Activated CD8-positive, alpha-beta memory T cell treated with anti-CD3 and anti-CD28 coated beads, Interleukin-2, amount 10 ng/mL, durations not matched to agents 7 days and 5 days (primary cell): ENCODE results near the gene TTC23. TPM values are rescaled to one million over a fixed set of nuclear protein-coding genes. Genes with fewer than 3 reads are reported as not detected.

Source experiments
- ATAC-seq: fragments of 150-1000 bp; cut with Tn5 transposase; one replicate; pipeline ENCODE4 v1.10.0; 2021; ENCODE audit warnings: moderate library complexity
- CTCF ChIA-PET: fragments of 350-600 bp; sonication (Branson Sonifier 250); formaldehyde crosslinking; loops from one replicate; lab custom pipeline; 2021; ENCODE audit warnings: antibody characterized with exemption; lab: Charles Lee
- DNase-seq: peaks from one replicate; pipeline ENCODE4 v3.0.0-alpha.2; 2020
- H3K27ac Mint-ChIP-seq: one replicate; pipeline ENCODE4 v1.8.0; 2021; ENCODE audit warnings: mild to moderate bottlenecking, mixed read lengths
- H3K27me3 Mint-ChIP-seq: one replicate; pipeline ENCODE4 v1.8.0; 2021; ENCODE audit warnings: mixed read lengths
- H3K36me3 Mint-ChIP-seq: one replicate; pipeline ENCODE4 v1.8.0; 2021; ENCODE audit warnings: mild to moderate bottlenecking, mixed read lengths
- H3K4me1 Mint-ChIP-seq: one replicate; pipeline ENCODE4 v1.8.0; 2021; ENCODE audit warnings: mixed read lengths
- H3K4me3 Mint-ChIP-seq: one replicate; pipeline ENCODE4 v1.8.0; 2021; ENCODE audit warnings: mild to moderate bottlenecking, moderate library complexity, mixed read lengths
- H3K9me3 Mint-ChIP-seq: one replicate; pipeline ENCODE4 v1.8.0; 2022; ENCODE audit warnings: low read depth, mixed read lengths
- total RNA-seq, 2 experiments: library from RNA; stranded (reverse); gene quantifications; one replicate each; pipeline ENCODE4 v1.2.3, GENCODE V29; 2021

Gene TTC23
- total RNA-seq, 2 experiments from 2014 or later: 1.2 TPM

GRCh38 chr15:99267957-99268356, 18.6 kb upstream of the TTC23 start:
- no peak overlapping the region for H3K27ac Mint-ChIP-seq
- no peak for DNase-seq
- CTCF ChIA-PET: interaction anchor here (1.0 kb wide), 1 partner anchor 489 kb away, joined by 3 read pairs; no protein-coding TSS in a partner anchor

GRCh38 chr15:99265541-99266070, 16.2 kb upstream of the TTC23 start:
- DNase-seq (no peak), ATAC-seq (no peak)
- Mint-ChIP-seq H3K27ac (no peak overlapping the region), H3K36me3 (peaks cover 13% of the 10 kb centered on the region), H3K27me3 (no peaks in the 10 kb centered on the region), H3K4me3 (no peak overlapping the region), H3K4me1 (peaks cover 19% of the 10 kb centered on the region), H3K9me3 (no peaks in the 10 kb centered on the region)
- CTCF ChIA-PET: no interaction called here

More at GRCh38 chr15:99267957-99268356, 18.6 kb upstream of the TTC23 start:
- Mint-ChIP-seq H3K36me3 (peaks cover 10% of the 10 kb centered on the region), H3K4me3 (no peak overlapping the region), H3K27me3 (no peaks in the 10 kb centered on the region), H3K9me3 (no peaks in the 10 kb centered on the region), H3K4me1 (peaks cover 19% of the 10 kb centered on the region)
- ATAC-seq: no peak

- Mint-ChIP-seq H3K4me3 (no peak overlapping the region), H3K4me1 (peaks cover 19% of the 10 kb centered on the region), H3K27me3 (no peaks in the 10 kb centered on the region), H3K36me3 (peaks cover 13% of the 10 kb centered on the region), H3K9me3 (no peaks in the 10 kb centered on the region), H3K27ac (no peak overlapping the region)
- CTCF ChIA-PET: interaction anchor here (1.6 kb wide), 1 partner anchor 440 kb away, joined by 8 read pairs; no protein-coding TSS in a partner anchor
- no peak for DNase-seq
- ATAC-seq: no peak
Measured at GRCh38 chr15:99264125-99264524, 14.7 kb upstream of the TTC23 start.

GRCh38 chr15:99257107-99257750, 7.8 kb upstream of the TTC23 start:
- CTCF ChIA-PET: interaction anchor here (1.2 kb wide), 1 partner anchor 10 kb away, joined by 3 read pairs; no protein-coding TSS in a partner anchor
- H3K36me3 Mint-ChIP-seq: peaks cover 22% of the 10 kb centered on the region
- H3K27me3 Mint-ChIP-seq: no peaks in the 10 kb centered on the region
- ATAC-seq (no peak), DNase-seq (no peak)
- no peak overlapping the region for H3K27ac Mint-ChIP-seq
- peaks cover 16% of the 10 kb centered on the region for H3K4me1 Mint-ChIP-seq
- H3K9me3 Mint-ChIP-seq: no peaks in the 10 kb centered on the region
- H3K4me3 Mint-ChIP-seq: no peak overlapping the region

DNA sequence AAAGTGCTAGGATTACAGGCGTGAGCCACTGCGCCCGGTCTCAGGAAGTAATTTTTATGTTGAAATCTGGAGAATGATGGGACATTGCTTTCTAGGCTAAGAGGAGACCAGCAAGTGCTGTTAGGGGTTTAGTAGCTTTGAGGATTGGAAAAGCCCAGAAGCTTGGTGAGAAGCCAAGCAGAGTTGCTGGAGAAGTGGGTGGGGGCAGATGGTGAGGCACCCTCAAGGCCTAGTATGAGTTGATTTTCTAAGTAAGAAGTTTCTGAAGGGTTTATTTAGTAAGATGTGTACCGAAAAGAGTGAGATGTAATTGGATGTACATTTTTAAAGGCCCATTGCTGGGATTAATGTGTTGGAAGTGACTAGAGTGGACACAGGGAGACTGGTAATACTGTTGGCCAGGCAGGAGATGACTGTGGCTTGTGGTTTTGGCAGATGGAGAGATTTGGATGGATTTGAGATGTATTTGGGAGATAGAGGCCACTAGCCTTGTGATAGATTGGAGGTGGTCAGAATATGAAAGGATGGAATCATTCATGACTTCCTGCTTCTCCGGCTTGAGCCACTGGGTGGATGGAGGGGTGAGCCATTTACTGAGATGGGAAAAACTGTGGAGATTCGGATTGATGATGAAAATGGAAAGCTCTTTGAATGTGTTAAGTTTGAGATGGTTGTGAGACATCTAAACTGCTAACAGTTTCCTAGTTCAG, 4.2 kb upstream of the TTC23 start:
- peaks cover 30% of the 10 kb centered on the region for H3K4me1 Mint-ChIP-seq
- H3K4me3 Mint-ChIP-seq: peak overlapping the region; percentile 22
- CTCF ChIA-PET: interaction anchor here (1.5 to 2.0 kb wide), 3 partner anchors 10 to 20 kb away, joined by 3 to 13 read pairs (median 3); no protein-coding TSS in a partner anchor
- ATAC-seq (no peak), DNase-seq (no peak)
- peaks cover 19% of the 10 kb centered on the region for H3K36me3 Mint-ChIP-seq
- no peaks in the 10 kb centered on the region for H3K9me3 Mint-ChIP-seq
- H3K27ac Mint-ChIP-seq: peak overlapping the region; percentile 3
- no peaks in the 10 kb centered on the region for H3K27me3 Mint-ChIP-seq

DNA sequence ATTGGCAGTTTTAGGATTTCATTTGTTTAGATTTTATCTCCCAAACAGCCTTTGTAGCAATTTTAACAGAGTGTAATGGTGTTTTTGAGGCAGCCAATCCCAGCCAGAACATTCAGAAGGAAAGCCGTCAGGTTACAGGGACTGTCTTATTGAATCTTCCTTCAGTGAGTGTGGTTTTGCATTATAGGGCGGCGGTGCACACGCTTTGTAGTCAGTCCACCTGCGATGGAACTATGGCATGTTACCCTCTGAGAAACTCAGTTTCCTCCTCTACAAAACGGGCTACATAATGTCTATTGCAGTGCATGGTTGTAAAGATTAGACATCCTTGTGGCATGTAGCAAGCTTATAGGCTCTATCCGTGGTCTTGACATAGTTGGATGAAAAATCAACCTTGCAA, 2.9 kb upstream of the TTC23 start:
- Mint-ChIP-seq H3K4me1 (peaks cover 30% of the 10 kb centered on the region), H3K27ac (no peak overlapping the region), H3K9me3 (no peaks in the 10 kb centered on the region), H3K27me3 (no peaks in the 10 kb centered on the region), H3K4me3 (peak overlapping the region; percentile 80), H3K36me3 (peaks cover 16% of the 10 kb centered on the region)
- CTCF ChIA-PET: interaction anchor here (1.4 to 2.4 kb wide), 5 partner anchors 17 to 481 kb away, joined by 3 to 10 read pairs (median 5); partner anchors contain the start of genes LYSMD4 and SYNM
- no peak for DNase-seq
- no peak for ATAC-seq

GRCh38 chr15:99250857-99251841, 1.8 kb upstream of the TTC23 start, which contains the start of gene LRRC28:
Gene LRRC28, plus strand, starts transcription at chr15:99251481. Its CDS starts 4,477 bp downstream, at chr15:99255958.
- CTCF ChIA-PET: interaction anchor here (0.5 to 2.4 kb wide), 6 partner anchors 21 to 482 kb away, joined by 3 to 10 read pairs (median 5); partner anchors contain the start of genes LYSMD4 and SYNM
- peaks cover 30% of the 10 kb centered on the region for H3K4me1 Mint-ChIP-seq

DNA sequence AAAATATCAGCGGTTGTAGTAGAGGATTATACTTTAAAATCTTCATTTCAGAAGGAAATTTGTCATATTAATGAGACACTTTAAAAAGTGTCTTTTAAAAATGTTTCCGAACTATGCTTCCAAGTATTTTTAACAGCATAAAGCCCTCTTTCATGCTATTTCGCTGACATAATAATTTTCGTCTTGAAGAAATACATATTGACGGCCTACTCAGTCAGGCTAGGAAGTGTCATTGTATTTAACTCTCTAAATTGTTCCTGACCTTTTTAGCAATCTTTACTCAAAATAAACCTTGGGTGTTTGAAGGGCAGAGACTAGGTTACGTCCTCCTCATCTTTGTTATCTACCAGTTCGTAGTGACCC, 1.1 kb upstream of the TTC23 start:
- Mint-ChIP-seq H3K36me3 (peaks cover 6% of the 10 kb centered on the region), H3K27ac (peak overlapping the region; percentile 77), H3K9me3 (no peaks in the 10 kb centered on the region), H3K4me1 (peaks cover 30% of the 10 kb centered on the region), H3K27me3 (no peaks in the 10 kb centered on the region), H3K4me3 (peak overlapping the region; percentile 80)
- CTCF ChIA-PET: interaction anchor here (2.0 to 2.4 kb wide), 2 partner anchors 22 to 483 kb away, joined by 5 to 10 read pairs; partner anchors contain the start of gene LYSMD4
- DNase-seq: no peak
- no peak for ATAC-seq

More at GRCh38 chr15:99250857-99251841, 1.8 kb upstream of the TTC23 start, which contains the start of gene LRRC28:
- Mint-ChIP-seq H3K4me3 (peak within 1 kb of the TSS; percentile 80), H3K9me3 (no peaks in the 10 kb centered on the region), H3K36me3 (peaks cover 10% of the 10 kb centered on the region), H3K27me3 (no peaks in the 10 kb centered on the region), H3K27ac (peak within 1 kb of the TSS; percentile 79)
- DNase-seq (peak; percentile 98), ATAC-seq (peak; percentile 99)

- Mint-ChIP-seq H3K36me3 (peaks cover 6% of the 10 kb centered on the region), H3K4me3 (no peak overlapping the region)
- no peak for ATAC-seq
Measured at GRCh38 chr15:99250001-99250400, 620 bp upstream of the TTC23 start.

DNA sequence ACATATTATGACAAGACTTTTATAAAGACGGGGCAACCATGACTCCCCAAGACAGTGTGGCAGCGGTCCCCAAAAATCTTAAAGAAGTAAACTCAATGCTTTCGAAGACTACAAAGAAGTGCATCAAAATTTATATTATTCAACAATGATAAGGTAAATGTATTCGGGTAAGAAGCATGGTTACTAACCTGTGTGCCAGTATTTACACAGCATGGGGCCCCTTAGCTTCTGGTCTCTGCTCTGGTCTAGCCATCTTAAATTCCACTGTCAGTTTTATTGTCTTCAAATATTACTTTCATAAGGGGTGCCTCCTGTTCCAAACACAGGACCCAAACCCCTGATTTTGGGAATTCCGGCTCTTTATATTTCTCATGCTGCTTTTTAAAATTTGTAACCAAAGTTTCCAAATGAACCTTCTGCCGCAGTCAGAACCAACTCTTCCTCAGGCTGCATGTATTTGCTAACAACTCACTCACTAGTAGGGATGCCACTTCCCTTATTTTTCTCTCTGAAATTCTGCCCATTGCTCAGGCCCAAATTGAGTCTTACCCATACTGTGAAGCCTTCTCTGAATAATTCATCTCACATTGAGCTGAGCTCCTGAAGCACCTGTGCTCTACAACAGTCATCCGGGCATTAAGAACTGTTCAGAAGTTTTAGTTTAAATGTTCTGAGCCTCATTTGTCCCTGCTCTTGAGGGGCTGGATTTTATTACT, 1.2 kb downstream of the TTC23 start:
- peaks cover 5% of the 10 kb centered on the region for H3K36me3 Mint-ChIP-seq
- ATAC-seq (no peak), DNase-seq (no peak)
- CTCF ChIA-PET: no interaction called here
- peaks cover 20% of the 10 kb centered on the region for H3K4me1 Mint-ChIP-seq
- no peak overlapping the region for H3K27ac Mint-ChIP-seq
- peaks cover 3% of the 10 kb centered on the region for H3K27me3 Mint-ChIP-seq
- H3K4me3 Mint-ChIP-seq: no peak overlapping the region
- H3K9me3 Mint-ChIP-seq: no peaks in the 10 kb centered on the region

More at GRCh38 chr15:99250001-99250400, 620 bp upstream of the TTC23 start:
- no peak overlapping the region for H3K27ac Mint-ChIP-seq
- no peak for DNase-seq
- H3K9me3 Mint-ChIP-seq: no peaks in the 10 kb centered on the region
- CTCF ChIA-PET: no interaction called here
- H3K27me3 Mint-ChIP-seq: no peaks in the 10 kb centered on the region
- peaks cover 30% of the 10 kb centered on the region for H3K4me1 Mint-ChIP-seq

GRCh38 chr15:99247062-99247461, 2.3 kb downstream of the TTC23 start:
- Mint-ChIP-seq H3K9me3 (no peaks in the 10 kb centered on the region), H3K4me1 (peaks cover 11% of the 10 kb centered on the region), H3K36me3 (peaks cover 5% of the 10 kb centered on the region), H3K27ac (no peak overlapping the region), H3K4me3 (no peak overlapping the region), H3K27me3 (peaks cover 12% of the 10 kb centered on the region)
- CTCF ChIA-PET: no interaction called here
- no peak for ATAC-seq
- DNase-seq: no peak

DNA sequence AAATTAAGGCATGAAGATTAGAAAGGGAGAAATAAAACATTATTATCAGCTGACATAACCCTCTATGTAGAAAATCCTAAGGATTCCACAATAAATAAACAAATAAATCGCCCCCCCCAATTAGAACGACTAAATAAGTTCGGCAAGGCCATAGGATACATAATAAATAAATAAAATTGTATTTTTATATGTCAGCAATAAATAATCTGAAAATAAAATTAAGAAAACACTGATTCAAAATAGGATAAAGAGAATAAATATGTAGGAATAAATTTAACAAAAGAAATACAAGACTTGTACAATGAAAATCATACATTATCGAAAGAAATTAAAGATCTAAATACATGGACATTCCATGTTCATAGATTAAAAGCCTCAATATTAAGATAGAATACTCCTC, 5.1 kb downstream of the TTC23 start:
- CTCF ChIA-PET: interaction anchor here (1.6 kb wide), 1 partner anchor 29 kb away, joined by 3 read pairs; no protein-coding TSS in a partner anchor
- DNase-seq (no peak), ATAC-seq (no peak)
- Mint-ChIP-seq H3K27me3 (peaks cover 12% of the 10 kb centered on the region), H3K4me3 (no peak overlapping the region), H3K4me1 (peaks cover 10% of the 10 kb centered on the region), H3K9me3 (no peaks in the 10 kb centered on the region), H3K36me3 (peaks cover 2% of the 10 kb centered on the region), H3K27ac (no peak overlapping the region)
